Liver (tissue), 9 donors: ENCODE measurements around the gene EDEM1. TPM values are rescaled to one million over a fixed set of nuclear protein-coding genes. Genes with fewer than 3 reads are reported as not detected.

Source experiments
- DNase-seq: peaks from one replicate; pipeline ENCODE4 v3.0.0-alpha.2; 2017; ENCODE audit warnings: low spot score
- H3K27ac ChIP-seq, 2 donors: one replicate each; pipeline ENCODE4 v1.7.0; 2013; ENCODE audit warnings: inconsistent platforms in 2 of 2, low read length in 2 of 2, control low read depth in 1 of 2, low read depth in 1 of 2, mild to moderate bottlenecking in 1 of 2
- H3K27me3 ChIP-seq, 4 donors: one replicate each; pipeline versions ENCODE4 v1.6.1 to v1.7.0; 2013; ENCODE audit warnings: low read length in 3 of 4, inconsistent platforms in 1 of 4, mild to moderate bottlenecking in 1 of 4, moderate library complexity in 1 of 4; ENCODE audit not compliant: control insufficient read depth in 4 of 4, insufficient read depth in 4 of 4
- H3K36me3 ChIP-seq, 4 donors: one replicate each; pipeline versions ENCODE4 v1.6.1 to v1.7.0; 2013; ENCODE audit warnings: low read length in 3 of 4, mild to moderate bottlenecking in 3 of 4, low read depth in 1 of 4, moderate library complexity in 1 of 4; ENCODE audit not compliant: control insufficient read depth in 4 of 4, insufficient read depth in 3 of 4
- H3K4me1 ChIP-seq, 4 donors: one replicate each; pipeline versions ENCODE4 v1.6.1 to v1.7.0; 2013; ENCODE audit warnings: low read length in 3 of 4, mild to moderate bottlenecking in 3 of 4, moderate library complexity in 1 of 4; ENCODE audit not compliant: control insufficient read depth in 4 of 4, insufficient read depth in 4 of 4
- H3K4me3 ChIP-seq, 3 donors: one replicate each; pipeline versions ENCODE4 v1.6.1 to v1.7.0; 2013; ENCODE audit warnings: low read length in 3 of 3, control low read depth in 1 of 3, low read depth in 1 of 3, mild to moderate bottlenecking in 1 of 3
- H3K9ac ChIP-seq, 2 donors: one replicate each; pipeline ENCODE4 v1.7.0; 2013; ENCODE audit warnings: low read length in 2 of 2, mild to moderate bottlenecking in 2 of 2, moderate library complexity in 2 of 2, control low read depth in 1 of 2, low read depth in 1 of 2
- H3K9me3 ChIP-seq, 4 donors: one replicate each; pipeline versions ENCODE4 v1.6.1 to v1.7.0; 2013; ENCODE audit warnings: low read length in 3 of 4; ENCODE audit not compliant: control insufficient read depth in 4 of 4
- ATF3 ChIP-seq: IDR thresholded peaks from 2 replicates; pipeline ENCODE4 v1.6.1; 2016; ENCODE audit warnings: antibody characterized with exemption
- EGR1 ChIP-seq, 2 donors: IDR thresholded peaks; 2 replicates each; pipeline ENCODE4 v1.6.1; 2016 to 2018; ENCODE audit warnings: antibody characterized with exemption in 2 of 2, low read depth in 2 of 2
- FOXA1 ChIP-seq: IDR thresholded peaks from 2 replicates; pipeline ENCODE4 v1.6.1; 2016; ENCODE audit warnings: antibody characterized with exemption
- FOXA2 ChIP-seq: IDR thresholded peaks from 2 replicates; pipeline ENCODE4 v1.6.1; 2016; ENCODE audit warnings: antibody characterized with exemption
- GABPA ChIP-seq, 2 donors: IDR thresholded peaks in 1 of 2; conservative IDR thresholded peaks in 1 of 2; 2 replicates each; pipeline ENCODE4 v1.6.1; 2016; ENCODE audit warnings: antibody characterized with exemption in 2 of 2, mild to moderate bottlenecking in 1 of 2, moderate library complexity in 1 of 2
- HNF4A ChIP-seq, 2 donors: conservative IDR thresholded peaks; 2 replicates each; pipeline ENCODE4 v1.6.1; 2016; ENCODE audit warnings: antibody characterized with exemption in 2 of 2, mild to moderate bottlenecking in 2 of 2
- HNF4G ChIP-seq: IDR thresholded peaks from 2 replicates; pipeline ENCODE4 v1.6.1; 2016; ENCODE audit warnings: antibody characterized with exemption
- JUND ChIP-seq, 2 donors: IDR thresholded peaks; 2 replicates each; pipeline ENCODE4 v1.6.1; 2016; ENCODE audit warnings: antibody characterized with exemption in 2 of 2
- MAX ChIP-seq: IDR thresholded peaks from 2 replicates; pipeline ENCODE4 v1.6.1; 2016; ENCODE audit warnings: antibody characterized with exemption
- NR2F2 ChIP-seq: IDR thresholded peaks from 2 replicates; pipeline ENCODE4 v1.6.1; 2016; ENCODE audit warnings: antibody characterized with exemption
- RAD21 ChIP-seq, 2 donors: IDR thresholded peaks; 2 replicates each; pipeline ENCODE4 v1.6.1; 2016; ENCODE audit warnings: antibody characterized with exemption in 2 of 2, mild to moderate bottlenecking in 2 of 2
- REST ChIP-seq: IDR thresholded peaks from 2 replicates; pipeline ENCODE4 v1.6.1; 2016; ENCODE audit warnings: antibody characterized with exemption, mild to moderate bottlenecking
- RXRA ChIP-seq, 2 donors: IDR thresholded peaks; 2 replicates each; pipeline ENCODE4 v1.6.1; 2017 to 2018; ENCODE audit warnings: antibody characterized with exemption in 2 of 2, mild to moderate bottlenecking in 1 of 2
- SP1 ChIP-seq: IDR thresholded peaks from 2 replicates; pipeline ENCODE4 v1.6.1; 2018; ENCODE audit warnings: antibody characterized with exemption, mild to moderate bottlenecking
- YY1 ChIP-seq: IDR thresholded peaks from 2 replicates; pipeline ENCODE4 v1.6.1; 2016; ENCODE audit warnings: antibody characterized with exemption, mild to moderate bottlenecking
- WGBS: extraction: QIAGEN DNeasy Blood & Tissue Kit; methylation state at CpG from one replicate; pipeline ENCODE4 v1.1.7; 2013; 5-methylcytosine and 5-hydroxymethylcytosine counted together
- polyA plus RNA-seq, 2 donors: library from polyadenylated mRNA; stranded (reverse) in 1 of 2; unstranded in 1 of 2; fragments of 200-250 nt in 1 of 2; fragments of >200 nt in 1 of 2; fragmentation: Nextera tagmentation in 1 of 2; extraction: Ambion mirVana in 1 of 2; gene quantifications; one replicate each; pipeline versions ENCODE4 v1.2.1 to v1.2.3, GENCODE V29; 2013 to 2015
- total RNA-seq, 2 donors: library from RNA; depleted of rRNA; stranded (reverse); fragments of >200 nt; gene quantifications; one replicate each; pipeline ENCODE4 v1.2.3, GENCODE V29; 2014
- donor health status: healthy.
- donor health status: healthy.
- donor health status: healthy.
- donor health status: healthy.
- donor health status: healthy.

Gene EDEM1
- total and polyA plus RNA-seq, 4 donors = 20.4 to 97.5 (median 32.9) TPM

GRCh38 chr3:5201536-5201935 lies 14.0 kb downstream of the EDEM1 start:
- Histone ChIP-seq H3K4me3 (no peak overlapping the region), H3K9ac (no peak overlapping the region), H3K27ac (no peak overlapping the region), H3K36me3 (peaks cover 15 to 63% (median 59%) of the 10 kb centered on the region in 4 donors), H3K27me3 (no peaks in the 10 kb centered on the region), H3K4me1 (peaks cover 1 to 7% (median 6%) of the 10 kb centered on the region in 4 donors), H3K9me3 (no peaks in the 10 kb centered on the region)
- 86% methylated on average over 6 of the region's 6 CpGs for WGBS
- DNase-seq = no peak
- no peak for TF ChIP-seq RXRA (IDR thresholded peaks at IDR 0.05)
- TF ChIP-seq JUND (IDR thresholded peaks at IDR 0.05) = no peak
- TF ChIP-seq NR2F2 = no peak

- WGBS = 88% methylated on average over 2 of the region's 2 CpGs
- Histone ChIP-seq H3K9ac (no peak overlapping the region), H3K36me3 (peaks cover 17 to 70% (median 65%) of the 10 kb centered on the region in 4 donors), H3K27ac (no peak overlapping the region), H3K27me3 (no peaks in the 10 kb centered on the region), H3K9me3 (no peaks in the 10 kb centered on the region), H3K4me3 (no peak overlapping the region), H3K4me1 (peaks cover 1 to 4% (median 3%) of the 10 kb centered on the region in 4 donors)
- no peak for DNase-seq
- TF ChIP-seq HNF4G = no peak
- TF ChIP-seq ATF3 = no peak
- TF ChIP-seq NR2F2 = no peak
- TF ChIP-seq JUND (IDR thresholded peaks at IDR 0.05) = no peak
- TF ChIP-seq RAD21 (IDR thresholded peaks at IDR 0.05) = no peak
- TF ChIP-seq RXRA (IDR thresholded peaks at IDR 0.05) = no peak
- no peak for TF ChIP-seq GABPA (IDR thresholded peaks at IDR 0.05 in 1 of 2, conservative IDR thresholded peaks at IDR 0.05 in 1 of 2)
These were observed 14.7 kb downstream of the EDEM1 start for GRCh38 chr3:5202222-5202621.

GRCh38 chr3:5205165-5205941 lies 17.8 kb downstream of the EDEM1 start:
- no peak for TF ChIP-seq MAX
- TF ChIP-seq RAD21 (IDR thresholded peaks at IDR 0.05) = no peak
- no peak for TF ChIP-seq RXRA (IDR thresholded peaks at IDR 0.05)
- TF ChIP-seq FOXA2 = no peak
- no peak for TF ChIP-seq YY1
- no peak for TF ChIP-seq EGR1 (IDR thresholded peaks at IDR 0.05; ENCODE audit: low read depth in 2 of 2)
- no peak for TF ChIP-seq FOXA1
- TF ChIP-seq REST = no peak
- no peak for TF ChIP-seq GABPA (IDR thresholded peaks at IDR 0.05 in 1 of 2, conservative IDR thresholded peaks at IDR 0.05 in 1 of 2)
- no peak for TF ChIP-seq JUND (IDR thresholded peaks at IDR 0.05)
- no peak for TF ChIP-seq HNF4A (conservative IDR thresholded peaks at IDR 0.05)
- no peak for TF ChIP-seq SP1
- H3K27ac ChIP-seq = no peak overlapping the region
- no peaks in the 10 kb centered on the region for H3K4me1 ChIP-seq
- H3K4me3 ChIP-seq = no peak overlapping the region
- no peak for DNase-seq
- 92% methylated on average over 7 of the region's 7 CpGs for WGBS
- no peaks in the 10 kb centered on the region for H3K9me3 ChIP-seq
- peaks cover 29 to 90% (median 85%) of the 10 kb centered on the region in 4 donors for H3K36me3 ChIP-seq
- H3K27me3 ChIP-seq = no peaks in the 10 kb centered on the region
- H3K9ac ChIP-seq = no peak overlapping the region
